Astrocyte of the hippocampus (primary cell): ENCODE measurements around the gene SETX.
A peak's percentile ranks its signal among the peaks of the same experiment; 100 is the strongest.

ENCODE experiments used
- DNase-seq: peaks from one replicate; pipeline ENCODE4 v3.0.0; 2011; ENCODE audit warnings: low read depth, low spot score

SETX gene

DNA sequence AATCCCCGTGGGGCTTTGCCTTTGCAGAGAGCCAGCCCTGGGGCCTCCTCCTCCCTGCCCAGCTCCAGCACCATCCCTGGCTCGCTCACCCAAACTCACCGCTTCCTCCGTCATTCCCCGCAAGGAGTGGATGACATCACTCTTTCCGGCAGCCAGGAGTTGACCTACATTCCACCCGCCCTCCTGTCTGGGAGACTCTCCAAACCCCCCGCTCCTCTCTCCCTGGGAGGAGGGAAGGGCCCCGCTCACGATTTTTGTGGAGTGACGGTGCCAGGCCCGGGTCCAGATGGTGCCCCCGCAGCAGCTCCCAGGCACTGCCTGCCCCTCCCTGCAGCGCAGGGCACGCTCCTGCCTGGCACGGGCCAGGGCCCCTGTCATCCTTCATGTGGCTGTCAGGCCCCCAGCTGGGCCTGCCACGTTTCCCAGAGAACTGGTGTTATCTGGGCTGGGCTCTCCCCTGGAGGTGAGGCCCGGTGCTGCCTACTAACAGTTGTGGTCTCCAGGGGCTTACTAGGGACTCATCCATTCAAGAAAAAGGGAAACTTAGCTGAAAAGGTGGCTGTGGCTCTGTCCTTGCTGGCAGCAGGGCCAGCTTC, 140.7 kb downstream of the SETX start:
- peak; percentile 97 for DNase-seq

DNA sequence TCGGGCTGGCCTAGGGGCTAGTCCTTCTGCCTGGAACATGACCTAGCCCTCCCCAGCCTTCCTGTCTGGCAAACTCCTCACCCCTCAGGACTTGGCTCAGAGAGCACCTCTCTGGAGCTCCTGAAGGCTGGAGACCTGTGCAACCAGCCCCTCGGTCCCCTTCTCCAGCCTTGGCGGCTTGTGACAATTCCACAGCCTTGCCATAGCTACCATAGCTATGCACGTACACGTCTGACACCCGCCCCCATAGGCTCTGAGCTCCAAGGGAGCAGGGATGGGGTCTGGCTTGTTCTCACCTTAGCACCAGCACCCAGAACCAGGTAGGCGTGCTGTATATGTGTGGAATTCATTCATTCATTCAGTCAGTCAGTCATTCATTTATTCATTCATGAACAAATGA, 143.2 kb downstream of the SETX start:
- no peak for DNase-seq
